ENCODE data around the gene JAGN1.
"Not testable (repeated sequence)": the region's sequence is repeated elsewhere in the genome, so short reads cannot be mapped to it uniquely, and the experiment has no call there.

The JAGN1 gene

DNA sequence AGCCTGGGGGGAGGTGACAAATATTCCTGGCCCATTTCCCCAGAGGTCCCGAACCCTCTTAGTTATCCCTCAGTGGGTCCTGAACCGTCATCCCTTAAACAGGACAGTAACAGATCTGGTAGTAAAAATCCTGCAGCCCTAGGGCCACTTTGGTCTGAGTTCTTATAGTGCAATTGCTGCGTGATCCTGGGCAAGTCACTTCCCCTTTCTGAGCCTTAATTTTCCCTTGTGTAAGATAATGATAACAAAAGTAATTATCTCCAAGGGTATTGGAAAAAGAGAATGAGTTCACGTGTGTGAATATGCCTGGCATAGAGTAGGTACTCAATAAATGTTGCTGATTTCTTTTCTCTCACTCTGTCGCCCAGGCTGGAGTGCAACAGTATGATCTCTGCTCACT is 2.9 kb upstream of the JAGN1 start:
- peaks cover 9% of the 10 kb centered on the region for H3K4me1 ChIP-seq (ENCODE audit: insufficient read depth, low read length)
- H3K9me3 ChIP-seq (ENCODE audit: low read length), result no peaks in the 10 kb centered on the region
- no peak overlapping the region for H3K4me3 ChIP-seq (ENCODE audit: low read depth in 1 of 2, low read length in 2 of 2)
- no peaks in the 10 kb centered on the region for H3K36me3 ChIP-seq (ENCODE audit: insufficient read depth, low read length)
- no peak overlapping the region for H3K27ac ChIP-seq (ENCODE audit: low read depth, low read length)
- no peak overlapping the region for H3K9ac ChIP-seq (ENCODE audit: low read length)
- no peaks in the 10 kb centered on the region for H3K27me3 ChIP-seq (ENCODE audit: control insufficient read depth in 1 of 2, insufficient read depth in 2 of 2, low read length in 2 of 2)

DNA sequence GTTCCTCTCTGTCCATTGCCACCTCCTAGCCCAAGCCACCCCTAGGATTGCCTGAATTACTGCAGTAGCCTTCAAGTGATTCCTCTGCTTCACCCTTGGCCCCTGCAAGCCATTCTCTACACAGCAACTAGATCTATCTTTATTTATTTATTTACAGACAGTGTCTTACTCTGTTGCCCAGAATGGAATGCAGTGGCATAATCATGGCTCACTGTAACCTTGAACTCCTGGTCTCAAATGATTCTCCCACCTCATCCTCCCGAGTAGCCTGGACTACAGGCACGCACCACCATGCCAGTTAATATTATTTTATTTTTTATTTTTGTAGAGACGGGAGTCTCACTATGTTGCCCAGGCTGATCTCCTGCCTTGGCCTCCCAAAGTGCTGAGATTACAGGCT is 1.9 kb upstream of the JAGN1 start:
- no peak overlapping the region for H3K4me3 ChIP-seq (ENCODE audit: low read depth in 1 of 2, low read length in 2 of 2)
- H3K9ac ChIP-seq (ENCODE audit: low read length), result no peak overlapping the region
- H3K4me1 ChIP-seq (ENCODE audit: insufficient read depth, low read length), result peaks cover 9% of the 10 kb centered on the region
- peaks cover 9% of the 10 kb centered on the region for H3K36me3 ChIP-seq (ENCODE audit: insufficient read depth, low read length)
- no peaks in the 10 kb centered on the region for H3K9me3 ChIP-seq (ENCODE audit: low read length)
- H3K27ac ChIP-seq (ENCODE audit: low read depth, low read length), result no peak overlapping the region
- no peaks in the 10 kb centered on the region for H3K27me3 ChIP-seq (ENCODE audit: control insufficient read depth in 1 of 2, insufficient read depth in 2 of 2, low read length in 2 of 2)

DNA sequence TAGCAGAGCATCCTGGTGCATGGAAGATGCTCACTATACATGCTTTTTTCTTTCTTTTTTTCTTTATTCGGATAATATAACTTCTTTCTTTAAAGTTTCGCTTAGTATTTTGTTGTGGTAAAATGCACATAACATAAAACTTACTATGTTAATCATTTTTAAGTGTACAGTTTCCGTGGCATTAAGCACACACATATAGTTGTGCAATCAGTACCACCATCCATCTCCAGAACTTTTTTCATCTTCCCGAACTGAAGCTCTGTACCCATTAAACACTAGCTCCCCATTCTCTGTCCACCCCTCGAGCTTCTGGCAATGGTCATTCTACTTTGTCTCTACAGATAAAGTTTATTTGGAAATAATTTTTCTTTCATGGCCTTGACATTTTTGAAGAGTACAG is 1.0 kb upstream of the JAGN1 start:
- Histone ChIP-seq H3K9ac (ENCODE audit: low read length) (no peak overlapping the region), H3K9me3 (ENCODE audit: low read length) (no peaks in the 10 kb centered on the region), H3K4me1 (ENCODE audit: insufficient read depth, low read length) (peaks cover 9% of the 10 kb centered on the region), H3K27ac (ENCODE audit: low read depth, low read length) (no peak overlapping the region), H3K27me3 (ENCODE audit: control insufficient read depth in 1 of 2, insufficient read depth in 2 of 2, low read length in 2 of 2) (no peaks in the 10 kb centered on the region), H3K4me3 (ENCODE audit: low read depth in 1 of 2, low read length in 2 of 2) (no peak overlapping the region), H3K36me3 (ENCODE audit: insufficient read depth, low read length) (peaks cover 12% of the 10 kb centered on the region)

DNA sequence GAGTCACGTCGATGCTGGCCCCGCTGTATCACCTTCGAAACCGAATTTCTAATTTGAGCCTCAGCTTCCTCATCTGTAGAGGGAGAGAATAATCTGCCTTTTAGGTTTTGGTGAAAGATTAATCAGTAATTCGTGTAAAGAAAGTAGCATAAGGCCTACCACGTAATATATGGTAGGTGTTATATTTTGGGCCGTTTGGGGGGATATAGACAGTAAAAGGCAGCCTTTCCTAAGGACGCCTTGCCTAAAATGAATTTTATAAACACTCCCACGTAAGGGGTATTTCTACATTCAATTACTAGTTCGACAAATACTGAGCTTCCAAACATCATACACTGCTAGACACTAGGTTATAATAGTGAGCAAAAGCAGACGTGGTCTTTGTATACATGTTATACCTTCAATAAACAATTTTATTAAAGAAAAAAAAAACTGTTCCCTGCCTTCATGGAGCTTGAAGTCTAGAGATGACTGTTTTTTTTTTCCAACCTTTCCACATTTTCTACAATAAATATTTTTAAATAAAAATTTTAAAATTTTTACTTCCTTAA is 737 bp downstream of the JAGN1 start:
- Histone ChIP-seq H3K9ac (ENCODE audit: low read length) (peak overlapping the region; percentile 95), H3K4me1 (ENCODE audit: insufficient read depth, low read length) (peaks cover 9% of the 10 kb centered on the region), H3K27me3 (ENCODE audit: control insufficient read depth in 1 of 2, insufficient read depth in 2 of 2, low read length in 2 of 2) (no peaks in the 10 kb centered on the region), H3K9me3 (ENCODE audit: low read length) (no peaks in the 10 kb centered on the region), H3K36me3 (ENCODE audit: insufficient read depth, low read length) (peaks cover 12% of the 10 kb centered on the region), H3K27ac (ENCODE audit: low read depth, low read length) (peak overlapping the region; percentile 87), H3K4me3 (ENCODE audit: low read depth in 1 of 2, low read length in 2 of 2) (peak overlapping the region; percentile 85 to 86)

DNA sequence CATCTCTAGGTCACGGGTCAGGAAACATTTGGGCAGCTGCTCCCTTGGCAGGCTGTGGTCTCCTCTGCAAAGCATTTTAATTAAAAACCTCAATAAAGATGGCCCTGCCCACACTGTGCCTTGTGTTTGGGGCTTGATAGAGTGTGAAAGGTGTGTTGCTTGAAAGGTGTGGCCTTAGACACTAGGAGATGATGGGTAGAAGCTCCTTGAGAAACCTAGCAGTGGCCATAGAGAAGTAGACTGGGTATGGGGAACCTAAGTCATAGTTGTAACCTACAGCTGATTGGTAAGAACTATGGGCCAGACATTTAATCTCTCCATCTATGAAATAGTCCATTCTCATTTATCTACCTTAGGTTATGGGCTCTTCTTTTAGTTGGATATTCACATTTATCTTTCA is 3.3 kb downstream of the JAGN1 start:
- H3K4me1 ChIP-seq (ENCODE audit: insufficient read depth, low read length), result peaks cover 17% of the 10 kb centered on the region
- H3K27ac ChIP-seq (ENCODE audit: low read depth, low read length), result no peak overlapping the region
- H3K9ac ChIP-seq (ENCODE audit: low read length), result no peak overlapping the region
- H3K9me3 ChIP-seq (ENCODE audit: low read length), result no peaks in the 10 kb centered on the region
- H3K4me3 ChIP-seq (ENCODE audit: low read depth in 1 of 2, low read length in 2 of 2), result no peak overlapping the region
- peaks cover 12% of the 10 kb centered on the region for H3K36me3 ChIP-seq (ENCODE audit: insufficient read depth, low read length)
- H3K27me3 ChIP-seq (ENCODE audit: control insufficient read depth in 1 of 2, insufficient read depth in 2 of 2, low read length in 2 of 2), result no peaks in the 10 kb centered on the region

DNA sequence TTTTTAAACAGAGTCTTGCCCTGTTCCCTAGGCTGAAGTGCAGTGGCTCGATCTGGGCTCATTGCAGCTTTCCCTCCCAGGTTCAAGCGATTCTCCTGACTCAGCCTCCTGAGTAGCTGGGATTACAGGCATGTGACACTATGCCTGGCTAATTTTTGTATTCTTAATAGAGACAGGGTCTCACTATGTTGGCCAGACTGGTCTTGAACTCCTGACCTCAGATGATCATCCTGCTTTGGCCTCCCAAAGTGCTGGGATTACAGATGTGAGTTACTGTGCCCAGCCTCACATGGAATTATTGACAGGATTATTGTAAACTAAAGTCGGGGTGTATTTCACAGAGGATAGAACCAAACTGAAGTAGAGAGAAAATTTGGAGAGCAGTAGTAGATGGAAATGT is 5.3 kb downstream of the JAGN1 start:
- not testable (repeated sequence) for H3K27ac ChIP-seq (ENCODE audit: low read depth, low read length); H3K27me3 ChIP-seq (ENCODE audit: control insufficient read depth in 1 of 2, insufficient read depth in 2 of 2, low read length in 2 of 2); H3K9ac ChIP-seq (ENCODE audit: low read length); H3K9me3 ChIP-seq (ENCODE audit: low read length); H3K4me3 ChIP-seq (ENCODE audit: low read depth in 1 of 2, low read length in 2 of 2)
- Histone ChIP-seq H3K36me3 (ENCODE audit: insufficient read depth, low read length) (peaks cover 12% of the 10 kb centered on the region), H3K4me1 (ENCODE audit: insufficient read depth, low read length) (peaks cover 11% of the 10 kb centered on the region)

DNA sequence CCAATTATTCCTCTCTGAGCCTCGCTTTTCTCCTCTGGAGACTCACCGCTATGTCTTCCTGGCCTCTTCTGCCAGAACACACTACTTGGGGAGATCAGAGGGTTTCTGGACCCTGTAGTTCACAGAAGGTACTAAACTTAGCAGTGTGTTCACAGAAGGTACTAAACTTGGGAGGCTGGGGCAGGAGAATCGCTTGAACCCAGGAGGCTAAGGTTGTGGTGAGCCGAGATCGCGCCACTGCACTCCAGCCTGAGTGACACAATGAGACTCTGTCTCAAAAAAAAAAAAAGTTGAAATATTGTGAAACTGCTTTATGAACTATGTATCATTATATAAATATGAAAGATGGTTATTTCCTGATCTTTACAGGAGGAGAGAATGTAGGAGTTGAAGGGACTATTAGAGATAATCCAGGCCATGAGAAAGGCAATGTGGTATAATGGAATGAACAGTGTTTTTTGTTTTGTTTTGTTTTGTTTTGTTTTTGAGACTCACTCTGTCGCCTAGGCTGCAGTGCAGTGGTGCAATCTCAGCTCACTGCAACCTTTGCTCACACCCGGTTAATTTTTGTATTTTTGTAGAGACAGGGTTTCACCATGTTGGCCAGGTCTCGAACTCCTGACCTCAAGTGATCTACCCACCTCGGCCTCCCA is 6.5 kb downstream of the JAGN1 start:
- peaks cover 12% of the 10 kb centered on the region for H3K36me3 ChIP-seq (ENCODE audit: insufficient read depth, low read length)
- H3K27me3 ChIP-seq (ENCODE audit: control insufficient read depth in 1 of 2, insufficient read depth in 2 of 2, low read length in 2 of 2); H3K9me3 ChIP-seq (ENCODE audit: low read length); H3K4me3 ChIP-seq (ENCODE audit: low read depth in 1 of 2, low read length in 2 of 2); H3K27ac ChIP-seq (ENCODE audit: low read depth, low read length); H3K4me1 ChIP-seq (ENCODE audit: insufficient read depth, low read length); H3K9ac ChIP-seq (ENCODE audit: low read length): not testable (repeated sequence)

DNA sequence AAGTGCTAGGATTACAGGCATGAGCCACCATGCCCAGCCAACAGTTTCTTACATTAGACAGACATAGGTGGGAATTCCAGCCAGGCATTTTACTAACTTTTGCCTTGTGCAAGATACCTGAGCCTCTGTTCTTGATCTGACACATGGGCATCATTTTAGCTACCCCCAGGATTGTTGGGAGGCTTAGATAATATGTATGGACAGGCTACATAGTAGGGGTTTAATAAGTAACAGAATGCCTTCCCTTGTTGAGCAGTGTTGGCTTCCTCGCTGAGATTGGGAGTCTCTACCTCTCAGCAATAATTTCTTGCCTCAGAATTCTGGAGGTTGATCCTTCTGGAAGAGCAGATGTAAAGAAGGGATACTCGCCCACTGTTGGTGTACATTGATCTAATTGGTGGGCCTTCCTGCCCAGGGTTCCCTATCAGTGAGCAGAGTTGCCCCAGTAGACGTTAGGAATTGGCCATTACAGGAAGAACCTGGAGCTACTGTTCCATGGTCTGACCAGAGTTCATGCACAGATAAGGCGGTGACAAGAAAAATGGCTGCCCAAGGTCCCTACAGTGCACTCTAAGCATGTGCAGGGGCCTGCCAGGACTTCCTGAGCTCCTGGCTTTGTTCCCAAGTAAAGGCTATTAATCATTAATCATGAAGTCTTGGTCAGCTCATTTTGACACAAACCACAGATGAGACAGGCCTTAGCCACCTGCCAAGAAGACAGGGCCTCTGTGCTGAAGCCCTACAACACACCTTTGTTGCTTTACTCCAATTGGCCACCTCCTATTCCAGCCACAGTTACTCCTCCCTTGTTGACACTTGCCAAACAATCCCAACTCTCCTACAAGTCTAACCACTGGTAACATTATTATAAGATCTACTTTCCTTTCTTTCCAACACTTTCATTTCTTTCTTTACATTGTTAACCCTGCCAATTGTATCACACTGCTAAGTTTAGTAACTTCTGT is 7.3 kb downstream of the JAGN1 start:
- H3K27me3 ChIP-seq (ENCODE audit: control insufficient read depth in 1 of 2, insufficient read depth in 2 of 2, low read length in 2 of 2), result no peaks in the 10 kb centered on the region
- H3K4me1 ChIP-seq (ENCODE audit: insufficient read depth, low read length), result peaks cover 8% of the 10 kb centered on the region
- no peak overlapping the region for H3K9ac ChIP-seq (ENCODE audit: low read length)
- H3K9me3 ChIP-seq (ENCODE audit: low read length), result no peaks in the 10 kb centered on the region
- H3K27ac ChIP-seq (ENCODE audit: low read depth, low read length), result no peak overlapping the region
- peaks cover 12% of the 10 kb centered on the region for H3K36me3 ChIP-seq (ENCODE audit: insufficient read depth, low read length)
- no peak overlapping the region for H3K4me3 ChIP-seq (ENCODE audit: low read depth in 1 of 2, low read length in 2 of 2)

DNA sequence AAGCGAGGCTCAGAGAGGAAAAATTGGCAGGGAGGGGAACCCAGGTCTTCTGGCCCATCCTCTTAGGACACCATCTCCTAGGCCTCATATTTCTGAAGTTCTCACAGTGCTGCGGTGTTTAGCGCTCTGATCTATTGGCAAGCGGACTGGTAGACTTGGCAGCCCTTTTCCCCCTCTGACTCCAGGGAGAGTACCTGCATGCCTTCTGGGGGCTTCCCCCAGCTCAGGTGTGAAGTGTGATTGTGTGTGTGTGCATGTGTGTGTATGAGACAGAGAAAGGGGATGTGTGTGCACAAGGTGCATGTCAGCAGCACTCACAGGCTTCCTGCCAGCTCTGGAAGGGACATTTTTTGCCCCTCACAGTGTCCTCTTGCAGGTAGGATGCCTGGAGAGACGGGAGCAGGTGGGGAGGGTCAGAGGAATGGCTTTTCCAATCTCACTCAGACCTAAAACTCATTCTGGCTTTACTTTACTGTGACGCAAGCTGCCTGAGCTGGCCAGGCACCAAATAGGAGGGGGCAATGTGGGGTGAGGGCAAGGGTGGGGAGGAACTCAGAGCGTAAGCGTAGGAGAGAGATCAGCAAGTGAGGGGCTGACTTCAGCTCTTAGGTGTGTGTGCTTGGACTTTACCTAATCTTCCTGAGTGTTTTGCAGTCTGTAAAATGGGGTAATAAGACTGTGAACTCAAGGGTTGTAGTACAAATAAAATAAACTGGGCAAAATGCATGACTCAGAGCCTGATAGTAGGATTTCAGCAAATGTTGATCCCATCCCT is 8.2 kb downstream of the JAGN1 start:
- H3K9me3 ChIP-seq (ENCODE audit: low read length), result no peaks in the 10 kb centered on the region
- H3K27me3 ChIP-seq (ENCODE audit: control insufficient read depth in 1 of 2, insufficient read depth in 2 of 2, low read length in 2 of 2), result no peaks in the 10 kb centered on the region
- no peak overlapping the region for H3K27ac ChIP-seq (ENCODE audit: low read depth, low read length)
- H3K4me1 ChIP-seq (ENCODE audit: insufficient read depth, low read length), result peaks cover 8% of the 10 kb centered on the region
- peaks cover 2% of the 10 kb centered on the region for H3K36me3 ChIP-seq (ENCODE audit: insufficient read depth, low read length)
- no peak overlapping the region for H3K4me3 ChIP-seq (ENCODE audit: low read depth in 1 of 2, low read length in 2 of 2)
- H3K9ac ChIP-seq (ENCODE audit: low read length), result no peak overlapping the region

DNA sequence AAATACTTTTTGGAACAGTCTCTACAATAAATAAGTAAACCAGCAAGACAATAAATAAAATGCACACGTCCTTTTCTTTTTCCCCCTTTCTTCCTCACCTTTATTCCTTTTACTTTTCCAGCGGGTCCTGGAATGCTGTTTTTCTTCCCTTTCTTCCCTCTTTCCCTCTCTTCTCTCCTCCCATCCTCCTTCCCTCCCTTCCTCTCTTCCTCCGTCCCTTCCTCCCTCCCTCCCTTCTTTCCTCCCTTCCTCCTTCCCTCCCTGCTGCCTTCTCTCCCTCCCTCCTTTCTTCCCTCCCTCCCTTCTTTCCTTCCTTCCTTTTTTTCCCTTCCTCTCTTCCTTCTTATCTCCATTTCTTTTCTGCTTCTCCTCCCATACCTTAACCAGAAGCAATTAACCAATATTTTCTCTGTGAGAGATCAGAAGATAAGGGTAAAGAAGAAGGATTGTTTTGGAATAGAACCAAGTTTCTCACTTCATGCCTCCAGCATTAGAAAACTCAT is 8.9 kb downstream of the JAGN1 start:
- Histone ChIP-seq H3K27ac (ENCODE audit: low read depth, low read length) (no peak overlapping the region), H3K27me3 (ENCODE audit: control insufficient read depth in 1 of 2, insufficient read depth in 2 of 2, low read length in 2 of 2) (no peaks in the 10 kb centered on the region), H3K9me3 (ENCODE audit: low read length) (no peaks in the 10 kb centered on the region), H3K4me1 (ENCODE audit: insufficient read depth, low read length) (peaks cover 8% of the 10 kb centered on the region), H3K4me3 (ENCODE audit: low read depth in 1 of 2, low read length in 2 of 2) (no peak overlapping the region), H3K9ac (ENCODE audit: low read length) (no peak overlapping the region), H3K36me3 (ENCODE audit: insufficient read depth, low read length) (no peaks in the 10 kb centered on the region)

DNA sequence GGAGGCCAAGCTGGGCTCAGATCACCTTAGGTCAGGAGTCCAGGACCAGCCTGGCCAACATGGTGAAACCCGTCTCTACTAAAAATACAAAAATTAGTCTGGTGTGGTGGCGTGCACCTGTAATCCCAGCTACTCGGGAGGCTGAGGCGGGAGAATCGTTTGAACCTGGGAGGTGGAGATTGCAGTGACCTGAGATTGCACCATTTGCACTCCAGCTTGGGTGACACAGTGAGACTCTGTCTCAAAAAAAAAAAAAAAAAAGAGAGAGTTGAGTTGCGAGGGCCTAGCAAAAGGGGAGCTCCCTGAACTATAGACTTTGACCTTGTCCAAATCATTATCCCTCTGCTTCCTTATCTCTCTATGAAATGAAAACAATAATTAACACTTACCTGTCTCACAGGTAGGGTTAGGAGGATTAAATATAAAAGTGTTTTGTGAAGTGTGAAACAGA is 10.6 kb downstream of the JAGN1 start:
- not testable (repeated sequence) for H3K36me3 ChIP-seq (ENCODE audit: insufficient read depth, low read length); H3K4me1 ChIP-seq (ENCODE audit: insufficient read depth, low read length); H3K27ac ChIP-seq (ENCODE audit: low read depth, low read length); H3K9ac ChIP-seq (ENCODE audit: low read length); H3K27me3 ChIP-seq (ENCODE audit: control insufficient read depth in 1 of 2, insufficient read depth in 2 of 2, low read length in 2 of 2); H3K9me3 ChIP-seq (ENCODE audit: low read length); H3K4me3 ChIP-seq (ENCODE audit: low read depth in 1 of 2, low read length in 2 of 2)

Data from muscle layer of colon (tissue), 2 donors.